UCSD-AML1 (cell line): ENCODE measurements around the gene RGS7.
"Not testable (repeated sequence)": the region's sequence is repeated elsewhere in the genome, so short reads cannot be mapped to it uniquely, and the experiment has no call there.

ENCODE experiments used
- DNase-seq: peaks from one replicate; lab custom pipeline; 2025; ENCODE audit not compliant: unreplicated experiment; lab: John Stamatoyannopoulos, UW

The RGS7 gene

GRCh38 chr1:241215683-241216082, 141.3 kb downstream of the RGS7 start:
- no peak for DNase-seq

GRCh38 chr1:241215203-241215602, 141.8 kb downstream of the RGS7 start:
- DNase-seq, result no peak

- DNase-seq, result no peak
Measured at GRCh38 chr1:241213139-241213538, 143.9 kb downstream of the RGS7 start.

- DNase-seq, result no peak
Measured at GRCh38 chr1:241212628-241213027, 144.4 kb downstream of the RGS7 start.

- no peak for DNase-seq
Measured at GRCh38 chr1:241208910-241209379, 148.1 kb downstream of the RGS7 start.

GRCh38 chr1:241203817-241204216, 153.2 kb downstream of the RGS7 start:
- no peak for DNase-seq

- DNase-seq, result no peak
Measured at GRCh38 chr1:241202401-241202800, 154.6 kb downstream of the RGS7 start.

GRCh38 chr1:241186716-241187115, 170.3 kb downstream of the RGS7 start:
- DNase-seq, result no peak

- no peak for DNase-seq
Measured at GRCh38 chr1:241181971-241182370, 175.0 kb downstream of the RGS7 start.

GRCh38 chr1:241181471-241181870, 175.5 kb downstream of the RGS7 start:
- no peak for DNase-seq

GRCh38 chr1:241180569-241180968, 176.4 kb downstream of the RGS7 start:
- DNase-seq, result no peak

GRCh38 chr1:241177660-241178059, 179.3 kb downstream of the RGS7 start:
- DNase-seq, result no peak

- DNase-seq, result no peak
Measured at GRCh38 chr1:241172486-241172885, 184.5 kb downstream of the RGS7 start.

GRCh38 chr1:241171991-241172390, 185.0 kb downstream of the RGS7 start:
- no peak for DNase-seq

GRCh38 chr1:241167121-241167630, 189.8 kb downstream of the RGS7 start:
- DNase-seq, result no peak

- DNase-seq, result no peak
Measured at GRCh38 chr1:241166625-241167024, 190.4 kb downstream of the RGS7 start.

- not testable (repeated sequence) for DNase-seq
Measured at GRCh38 chr1:241165256-241165655, 191.7 kb downstream of the RGS7 start.

GRCh38 chr1:241163363-241163762, 193.6 kb downstream of the RGS7 start:
- no peak for DNase-seq

GRCh38 chr1:241161188-241161689, 195.8 kb downstream of the RGS7 start:
- no peak for DNase-seq

GRCh38 chr1:241157435-241157834, 199.6 kb downstream of the RGS7 start:
- DNase-seq, result no peak

- DNase-seq, result no peak
Measured at GRCh38 chr1:241156231-241156965, 200.6 kb downstream of the RGS7 start.

GRCh38 chr1:241145881-241146280, 211.1 kb downstream of the RGS7 start:
- no peak for DNase-seq
